Smooth muscle cell of the brain vasculature (primary cell): Measurements from ENCODE around the gene OR1I1.

Source experiments
- DNase-seq: peaks from one replicate; pipeline ENCODE4 v3.0.0-alpha.2; 2012; ENCODE audit warnings: low read depth, low spot score

OR1I1 gene

DNA sequence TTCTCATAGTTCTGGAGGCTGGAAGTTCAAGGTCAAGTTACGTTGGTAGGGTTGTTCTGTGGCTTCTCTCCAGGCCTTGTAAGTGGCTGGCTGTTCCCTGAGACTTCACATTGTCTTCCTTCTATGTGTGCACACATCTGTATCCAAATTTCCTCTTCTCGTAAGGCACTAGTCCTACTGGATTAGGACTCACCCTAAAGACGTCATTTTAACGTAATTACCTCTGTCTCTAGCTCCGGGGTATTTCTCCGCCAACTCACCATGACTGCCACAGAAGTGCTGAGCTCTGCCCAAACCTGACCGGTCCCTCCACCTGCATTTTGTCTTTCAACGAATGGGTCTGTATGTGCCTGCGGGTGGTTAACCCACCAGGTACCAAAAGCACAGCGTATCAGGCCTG is 16.4 kb downstream of the OR1I1 start:
- no peak for DNase-seq

DNA sequence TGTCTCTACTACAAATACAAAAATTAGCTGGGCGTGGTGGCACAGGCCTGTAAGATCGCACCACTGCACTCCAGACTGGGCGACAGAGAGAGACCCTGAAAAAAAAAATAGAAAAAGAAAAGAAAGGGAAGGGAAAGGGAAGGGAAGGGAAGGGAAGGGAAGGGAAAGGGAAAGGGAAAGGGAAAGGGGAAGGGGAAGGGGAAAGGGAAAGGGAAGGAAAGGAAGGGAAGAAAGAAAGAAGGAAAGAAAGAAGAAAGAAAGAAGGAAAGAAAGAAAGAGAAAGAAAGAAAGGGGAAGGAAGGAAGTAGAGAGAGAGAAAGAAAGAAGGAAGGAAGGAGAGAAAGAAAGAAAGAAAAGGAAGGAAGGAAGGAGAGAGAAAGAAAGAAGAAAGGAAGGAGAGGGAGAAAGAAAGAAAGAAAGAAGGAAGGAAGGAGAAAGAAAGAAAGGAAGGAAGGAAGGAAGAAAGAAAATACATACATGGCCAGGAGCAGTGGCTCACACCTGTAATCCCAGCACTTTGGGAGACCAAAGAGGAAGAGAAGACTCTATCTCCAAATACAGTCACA is 17.1 kb downstream of the OR1I1 start:
- DNase-seq = no peak

DNA sequence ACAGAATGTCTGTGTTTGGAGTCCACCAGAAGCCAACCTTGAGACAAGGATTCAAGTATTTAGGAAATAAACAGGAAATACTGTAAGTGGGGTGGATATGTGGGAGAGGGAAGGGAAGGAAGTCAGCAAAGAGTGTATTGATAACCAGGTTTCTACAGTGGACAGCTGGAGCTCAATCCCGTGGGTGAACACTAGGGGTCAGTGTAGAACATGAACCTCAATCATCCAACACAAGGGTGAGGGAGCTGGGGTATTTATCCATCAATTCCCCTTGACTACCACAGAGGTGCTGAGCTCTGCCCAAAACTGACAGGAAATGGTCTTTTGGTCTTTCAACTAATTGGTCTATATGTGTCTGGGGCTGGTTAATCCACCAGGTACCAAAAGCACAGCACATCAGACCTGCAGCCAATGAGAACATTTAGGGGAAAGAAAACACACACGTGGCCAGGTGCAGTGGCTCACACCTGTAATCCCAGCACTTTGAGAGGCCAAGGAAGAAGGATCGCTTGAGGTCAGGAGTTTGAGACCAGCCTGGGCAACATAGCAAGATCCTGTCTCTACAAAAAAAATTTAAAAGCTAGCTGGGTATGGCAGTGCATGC is 19.6 kb downstream of the OR1I1 start:
- no peak for DNase-seq

DNA sequence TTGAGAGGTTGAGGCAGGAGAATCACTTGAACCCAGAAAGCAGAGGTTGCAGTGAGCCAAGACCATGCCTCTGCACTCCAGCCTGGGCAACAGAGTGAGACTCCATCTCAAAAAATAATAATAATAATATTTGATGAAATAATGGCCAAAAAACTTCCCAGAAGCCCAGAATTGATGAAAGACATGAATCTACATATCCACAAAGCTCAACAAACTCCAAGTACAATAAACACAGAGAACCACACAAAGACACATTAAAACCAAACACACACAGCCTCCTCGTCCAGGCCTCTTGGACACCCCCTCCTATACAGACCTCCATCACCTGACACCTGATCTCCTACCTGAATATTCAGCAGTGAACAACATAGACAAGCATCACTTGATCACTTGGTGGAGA is 22.0 kb downstream of the OR1I1 start:
- DNase-seq = no peak

DNA sequence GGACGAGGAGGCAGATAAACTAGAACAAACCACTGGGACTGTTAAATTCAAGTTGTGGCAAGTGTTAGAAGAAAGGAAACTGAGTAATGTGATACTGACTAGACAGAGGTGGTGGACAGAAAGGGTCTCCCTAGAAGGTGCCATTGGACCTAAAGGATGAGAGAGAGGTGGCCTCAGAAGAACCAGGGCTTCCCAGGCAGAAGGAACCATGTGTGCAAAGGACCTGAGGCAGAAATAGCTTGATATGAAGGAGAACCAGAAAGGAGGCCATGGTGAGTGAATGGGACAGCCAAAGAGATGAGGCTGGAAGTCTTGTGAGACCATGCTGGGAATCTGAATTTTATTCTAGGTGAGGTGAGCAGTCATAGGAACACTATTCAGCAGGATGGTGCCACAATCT is 22.4 kb downstream of the OR1I1 start:
- DNase-seq = no peak

DNA sequence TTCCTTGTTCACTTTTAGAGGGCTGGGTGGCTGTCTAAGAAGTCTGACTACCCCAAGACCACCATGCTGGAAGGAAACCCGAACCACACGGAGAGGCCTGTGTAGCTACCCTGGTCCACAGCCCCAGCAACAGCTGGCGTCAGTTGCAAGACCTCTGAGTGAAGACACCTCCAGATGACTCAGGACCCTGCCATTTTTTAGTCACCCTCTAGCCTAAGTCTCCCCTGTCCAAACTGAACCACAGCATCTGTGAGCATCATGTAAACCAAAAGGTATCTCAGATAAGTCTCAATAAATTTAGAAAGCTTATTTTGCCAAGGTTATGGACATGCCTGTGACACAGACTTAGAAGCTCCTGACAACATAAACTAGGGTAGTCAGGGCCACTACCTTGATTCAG is 23.0 kb downstream of the OR1I1 start:
- no peak for DNase-seq

DNA sequence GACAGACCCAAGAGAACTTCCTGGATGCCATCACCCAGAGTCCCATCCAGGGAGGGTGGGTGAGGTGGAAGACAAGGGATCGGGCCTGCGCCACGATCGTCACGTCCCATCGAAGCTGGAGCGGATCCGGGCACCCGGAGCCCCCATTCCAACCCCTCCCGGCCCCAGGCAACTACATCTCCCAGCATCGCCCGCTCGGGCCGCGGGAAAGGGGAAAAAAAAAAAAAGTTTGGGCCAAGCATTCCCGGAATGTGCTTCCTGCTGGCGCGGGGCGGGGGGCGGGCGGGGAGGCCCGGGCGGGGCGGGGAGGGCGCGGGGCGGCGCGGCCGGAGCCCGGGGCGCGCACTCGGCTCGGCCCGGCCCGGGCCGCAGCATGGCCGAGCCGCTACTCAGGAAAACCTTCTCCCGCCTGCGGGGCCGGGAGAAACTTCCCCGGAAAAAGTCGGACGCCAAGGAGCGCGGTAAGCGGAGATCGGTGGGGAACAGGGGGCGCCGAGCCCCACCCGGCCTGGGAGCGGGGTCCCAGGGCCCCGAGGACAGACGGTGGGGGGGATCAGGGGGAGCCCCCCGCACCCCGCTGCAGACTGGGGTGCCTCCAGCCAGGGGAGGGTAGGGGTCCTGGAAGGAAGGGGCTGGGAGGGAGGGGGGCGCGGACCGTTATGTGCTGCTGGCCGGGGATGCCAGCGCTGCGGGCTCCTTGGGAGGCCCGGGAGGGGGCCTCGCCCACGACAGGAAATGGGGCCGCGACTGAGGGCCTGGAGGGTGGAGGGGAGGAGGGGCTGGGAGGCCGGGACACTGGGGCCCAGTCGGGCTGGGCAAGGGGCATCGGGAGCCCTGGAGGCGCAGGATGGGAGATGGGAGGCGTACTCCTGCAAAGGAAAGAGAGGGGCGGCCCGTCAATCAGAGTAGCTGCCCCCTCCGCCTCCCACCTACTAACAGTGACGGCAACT is 25.3 kb downstream of the OR1I1 start, which contains the start of gene SYDE1:
SYDE1 (plus strand) TSS at position 341 of the 950 bp plus-strand sequence; CDS start at position 374, 33 bp downstream.
- no peak for DNase-seq

DNA sequence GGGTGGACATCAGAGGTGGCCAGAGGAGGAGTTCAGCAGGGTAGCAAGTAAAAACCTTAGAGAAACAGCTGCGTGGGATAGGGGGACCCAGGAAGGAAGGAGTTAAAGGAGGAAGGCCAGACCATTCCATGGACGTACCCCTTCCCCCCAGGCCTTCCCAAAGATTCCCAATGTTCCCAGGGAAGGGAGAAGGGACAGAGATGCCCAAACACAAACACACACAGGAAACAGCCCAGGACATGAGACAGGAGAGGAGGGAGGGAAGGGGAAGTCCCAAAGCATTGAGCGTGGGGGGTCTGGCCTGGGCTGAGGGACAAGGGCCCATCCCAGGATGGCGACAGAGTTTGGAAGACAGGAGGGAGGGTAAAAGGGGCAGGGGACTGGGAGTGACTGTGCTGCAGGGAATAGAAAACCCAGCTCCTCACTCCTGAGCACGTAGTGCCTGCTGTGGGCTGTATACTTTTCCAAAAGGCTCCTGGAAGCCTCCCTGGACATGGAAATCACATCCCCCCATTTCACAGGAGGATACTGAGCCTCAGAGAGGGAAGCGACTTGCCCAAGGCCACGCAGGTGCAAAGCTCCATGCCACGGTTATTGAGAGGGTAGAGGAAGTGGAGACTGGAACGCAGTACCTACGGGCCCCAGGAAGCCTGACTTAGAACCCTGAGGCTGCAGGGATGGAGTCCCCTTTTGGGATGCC is 26.3 kb downstream of the OR1I1 start:
- no peak for DNase-seq

DNA sequence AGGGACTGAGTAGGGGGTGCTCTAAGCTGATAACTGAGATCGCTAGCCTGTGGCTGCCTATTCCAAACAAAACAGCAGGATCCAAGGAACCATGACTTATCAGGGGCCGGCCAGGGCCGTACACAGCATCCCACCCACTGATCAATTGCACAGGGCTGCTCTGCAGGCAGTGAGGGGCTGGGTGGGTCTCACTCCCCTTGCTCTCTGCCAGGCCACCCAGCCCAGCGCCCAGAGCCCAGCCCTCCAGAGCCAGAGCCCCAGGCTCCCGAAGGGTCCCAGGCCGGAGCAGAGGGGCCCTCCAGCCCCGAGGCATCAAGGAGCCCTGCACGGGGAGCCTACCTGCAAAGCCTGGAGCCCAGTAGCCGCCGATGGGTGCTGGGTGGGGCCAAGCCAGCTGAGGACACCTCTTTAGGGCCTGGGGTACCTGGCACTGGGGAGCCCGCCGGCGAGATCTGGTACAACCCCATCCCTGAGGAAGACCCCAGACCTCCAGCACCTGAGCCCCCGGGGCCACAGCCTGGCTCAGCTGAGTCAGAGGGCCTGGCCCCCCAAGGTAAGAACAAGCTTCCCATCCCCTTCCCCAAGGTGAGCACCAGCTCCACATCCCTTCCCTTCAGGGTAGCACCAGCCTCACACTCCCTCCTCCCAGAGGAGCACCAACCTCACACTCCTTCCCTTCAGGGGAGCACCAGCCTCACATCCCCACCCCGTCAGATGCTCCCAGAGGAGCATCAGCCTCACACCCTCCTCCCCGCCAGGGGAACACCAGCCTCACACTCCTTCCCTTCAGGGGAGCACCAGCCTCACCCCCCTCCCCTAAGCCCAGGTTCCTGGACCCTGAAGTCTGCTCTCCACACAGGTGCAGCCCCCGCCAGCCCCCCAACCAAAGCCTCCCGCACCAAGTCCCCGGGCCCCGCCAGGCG is 27.1 kb downstream of the OR1I1 start:
- no peak for DNase-seq

DNA sequence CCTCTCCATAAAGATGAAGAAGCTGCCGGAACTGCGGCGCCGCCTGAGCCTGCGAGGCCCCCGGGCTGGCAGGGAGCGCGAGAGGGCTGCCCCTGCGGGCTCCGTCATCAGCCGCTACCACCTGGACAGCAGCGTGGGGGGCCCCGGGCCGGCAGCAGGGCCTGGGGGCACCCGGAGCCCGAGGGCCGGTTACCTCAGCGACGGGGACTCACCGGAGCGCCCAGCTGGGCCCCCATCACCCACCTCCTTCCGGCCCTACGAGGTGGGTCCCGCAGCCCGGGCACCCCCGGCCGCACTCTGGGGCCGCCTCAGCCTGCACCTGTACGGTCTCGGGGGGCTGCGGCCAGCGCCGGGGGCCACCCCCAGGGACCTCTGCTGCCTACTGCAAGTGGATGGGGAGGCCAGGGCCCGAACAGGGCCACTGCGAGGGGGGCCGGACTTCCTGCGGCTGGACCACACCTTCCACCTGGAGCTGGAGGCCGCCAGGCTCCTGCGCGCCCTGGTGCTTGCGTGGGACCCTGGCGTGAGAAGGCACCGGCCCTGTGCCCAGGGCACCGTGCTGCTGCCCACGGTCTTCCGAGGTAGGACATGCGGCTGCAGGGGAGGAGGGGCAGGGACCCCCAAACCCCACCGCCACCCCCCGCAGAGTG is 27.9 kb downstream of the OR1I1 start:
- DNase-seq = no peak

DNA sequence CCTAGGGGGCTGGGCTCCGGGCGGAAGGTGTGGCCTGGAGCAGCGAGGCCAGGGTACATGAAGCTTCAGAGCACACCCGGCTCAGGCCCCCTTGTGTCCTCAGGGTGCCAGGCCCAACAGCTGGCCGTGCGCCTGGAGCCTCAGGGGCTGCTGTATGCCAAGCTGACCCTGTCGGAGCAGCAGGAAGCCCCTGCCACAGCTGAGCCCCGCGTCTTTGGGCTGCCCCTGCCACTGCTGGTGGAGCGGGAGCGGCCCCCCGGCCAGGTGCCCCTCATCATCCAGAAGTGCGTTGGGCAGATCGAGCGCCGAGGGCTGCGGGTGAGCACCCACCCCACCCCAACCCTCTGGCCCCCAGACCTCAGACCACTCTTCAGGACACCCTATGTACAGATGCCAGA is 28.4 kb downstream of the OR1I1 start:
- DNase-seq = no peak

DNA sequence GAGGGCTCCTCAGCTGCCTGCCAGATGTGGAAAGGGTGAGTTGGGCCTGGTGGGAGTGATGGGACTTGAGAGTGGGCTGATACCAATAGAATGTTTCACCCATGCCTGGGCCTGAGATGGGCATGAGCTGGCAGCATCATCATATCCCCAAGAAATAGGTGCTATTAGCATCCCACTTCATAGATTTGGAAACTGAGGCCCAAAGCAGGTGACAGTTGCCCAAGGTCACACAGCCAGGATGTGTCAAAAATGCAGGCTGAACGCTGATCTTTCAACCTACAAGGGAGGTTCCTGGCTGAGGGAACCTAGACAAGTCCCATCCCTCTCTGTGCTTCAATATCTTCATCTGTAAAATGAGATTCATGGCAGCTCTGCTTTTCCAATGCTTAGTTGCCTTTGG is 29.7 kb downstream of the OR1I1 start:
- DNase-seq = no peak

DNA sequence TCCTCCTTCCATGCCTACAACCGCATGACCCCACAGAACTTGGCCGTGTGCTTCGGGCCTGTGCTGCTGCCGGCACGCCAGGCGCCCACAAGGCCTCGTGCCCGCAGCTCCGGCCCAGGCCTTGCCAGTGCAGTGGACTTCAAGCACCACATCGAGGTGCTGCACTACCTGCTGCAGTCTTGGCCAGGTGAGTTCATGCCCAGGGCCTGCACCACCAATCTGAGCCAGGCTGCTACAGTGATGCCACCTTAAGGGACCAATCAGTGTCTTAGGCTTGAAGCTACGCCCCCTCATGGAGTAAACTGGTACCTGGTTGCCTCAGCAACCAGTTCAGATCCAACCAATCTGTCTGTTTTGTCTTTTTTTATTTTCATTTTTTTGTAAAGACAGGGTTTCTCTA is 30.4 kb downstream of the OR1I1 start:
- DNase-seq = no peak

DNA sequence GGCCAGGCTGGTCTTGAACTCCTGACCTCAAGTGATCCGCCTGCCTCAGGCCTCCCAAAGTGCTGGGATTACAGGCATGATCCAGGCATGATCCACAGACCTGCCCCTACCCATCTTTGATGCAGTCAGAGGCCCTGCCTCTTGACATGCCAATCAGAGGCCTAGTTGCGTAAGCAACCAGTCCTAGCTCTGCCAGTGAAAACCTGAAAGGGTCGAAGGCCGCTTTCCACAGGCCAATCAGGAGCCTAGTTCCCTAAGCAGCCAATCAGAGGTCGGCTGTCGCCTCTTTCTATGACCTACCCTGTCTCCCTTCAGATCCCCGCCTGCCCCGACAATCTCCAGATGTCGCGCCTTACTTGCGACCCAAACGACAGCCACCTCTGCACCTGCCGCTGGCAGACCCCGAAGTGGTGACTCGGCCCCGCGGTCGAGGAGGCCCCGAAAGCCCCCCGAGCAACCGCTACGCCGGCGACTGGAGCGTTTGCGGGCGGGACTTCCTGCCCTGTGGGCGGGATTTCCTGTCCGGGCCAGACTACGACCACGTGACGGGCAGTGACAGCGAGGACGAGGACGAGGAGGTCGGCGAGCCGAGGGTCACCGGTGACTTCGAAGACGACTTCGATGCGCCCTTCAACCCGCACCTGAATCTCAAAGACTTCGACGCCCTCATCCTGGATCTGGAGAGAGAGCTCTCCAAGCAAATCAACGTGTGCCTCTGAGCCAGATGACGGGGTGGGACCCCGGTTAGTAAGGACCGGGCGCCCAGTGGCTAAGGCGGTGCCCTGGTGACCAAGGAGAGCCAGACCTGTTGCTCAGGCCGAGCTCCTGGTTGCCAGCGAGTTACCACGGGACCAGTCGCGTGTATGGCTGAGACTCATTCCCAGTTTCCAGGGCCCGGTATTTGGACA is 31.5 kb downstream of the OR1I1 start:
- DNase-seq = no peak

DNA sequence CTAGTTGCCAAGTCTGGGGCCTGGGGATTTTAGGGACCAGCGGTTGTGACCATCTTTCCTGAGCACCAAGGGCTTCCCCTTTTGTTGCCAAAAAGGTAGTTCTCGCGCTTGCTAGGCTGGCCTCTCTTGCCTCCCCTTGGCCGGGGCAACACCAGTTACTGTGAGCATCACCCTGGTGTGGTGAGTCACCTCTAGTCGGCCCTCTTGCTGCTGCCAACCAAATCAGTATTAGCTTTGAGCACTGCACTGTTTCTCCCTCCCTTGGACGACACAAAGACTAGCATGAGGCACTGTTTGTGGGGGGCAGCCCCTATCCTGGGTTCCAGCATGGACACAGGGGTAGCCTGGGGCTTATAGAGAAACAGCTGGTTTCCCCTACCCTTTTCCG is 32.1 kb downstream of the OR1I1 start:
- no peak for DNase-seq

DNA sequence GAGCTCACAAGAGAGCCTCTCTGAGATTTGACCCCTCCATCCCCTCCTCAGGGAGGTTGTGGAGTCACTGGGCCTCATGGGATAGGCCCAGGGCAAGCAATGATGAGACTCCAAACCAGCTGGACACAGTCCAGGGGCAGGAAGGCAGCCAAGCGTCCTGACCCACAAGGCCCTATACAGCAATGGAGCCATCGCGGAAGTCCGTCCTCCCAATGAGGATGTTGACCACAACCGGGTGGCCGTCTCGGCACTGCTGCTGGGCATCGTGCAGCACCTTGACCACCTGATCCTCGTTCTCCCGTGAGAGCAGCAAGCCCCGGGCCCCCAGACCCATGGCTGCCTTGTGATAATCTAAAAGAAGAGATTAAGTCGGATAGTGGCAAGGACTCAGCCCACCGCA is 33.1 kb downstream of the OR1I1 start:
- no peak for DNase-seq

DNA sequence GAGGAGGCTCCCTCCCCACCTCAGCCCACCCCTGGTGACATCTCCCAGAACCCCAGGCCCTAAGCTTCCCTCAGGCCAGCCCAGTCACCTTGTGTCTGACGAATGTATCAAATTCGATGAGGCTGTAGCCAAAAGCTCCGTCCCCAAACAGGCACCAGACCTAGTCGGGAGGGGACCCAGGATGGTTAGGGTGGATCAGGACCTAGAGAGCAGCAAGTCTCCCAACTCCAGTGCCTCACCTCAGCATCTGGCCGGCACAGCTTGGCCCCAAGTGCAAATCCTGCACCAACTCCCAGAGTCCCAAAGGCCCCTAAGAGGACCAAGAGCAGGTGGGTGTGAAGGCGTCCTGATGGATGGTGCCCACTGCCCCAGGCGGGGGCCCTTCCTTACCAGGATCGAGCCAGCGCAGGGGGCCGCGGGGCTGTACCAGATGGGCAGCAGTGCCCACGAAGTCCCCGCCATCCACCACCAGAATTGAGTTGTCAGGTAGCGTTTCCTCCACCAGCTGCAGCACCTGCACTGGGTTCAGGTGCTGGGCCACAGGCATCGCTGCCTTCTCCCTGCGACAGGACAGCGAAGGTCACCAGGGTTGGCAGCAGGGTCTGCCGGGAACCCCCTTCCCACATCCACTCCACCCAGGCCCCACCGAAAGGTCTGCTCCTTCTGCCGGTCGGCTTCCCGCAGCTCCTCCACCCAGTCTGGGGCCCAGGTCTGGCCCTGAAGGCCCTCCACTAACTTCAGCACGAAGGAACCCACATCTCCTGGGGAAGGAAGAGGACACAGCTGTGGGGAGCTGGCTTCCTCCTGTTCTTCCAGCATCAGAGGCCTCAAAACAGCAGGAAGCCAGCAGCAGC is 34.0 kb downstream of the OR1I1 start:
- DNase-seq = no peak

DNA sequence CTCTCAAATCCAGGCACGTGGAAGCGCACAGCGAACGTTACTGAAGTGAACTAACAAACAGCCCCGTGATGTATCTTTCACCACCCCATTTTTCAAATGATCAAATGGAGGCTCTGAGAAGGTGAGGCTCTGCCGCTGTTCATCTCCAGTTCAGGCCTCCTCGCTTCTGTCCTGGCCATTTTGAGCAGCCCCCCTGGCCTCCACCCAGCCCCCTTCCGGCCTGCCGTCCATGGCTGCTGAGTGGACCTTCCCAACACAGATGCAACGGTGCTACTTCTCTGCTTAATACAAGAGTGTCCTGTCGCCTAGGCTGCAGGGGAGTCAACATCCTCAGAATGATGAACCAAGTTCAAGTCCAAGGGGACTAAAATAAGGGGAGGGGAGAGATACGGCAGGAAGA is 34.8 kb downstream of the OR1I1 start:
- no peak for DNase-seq

DNA sequence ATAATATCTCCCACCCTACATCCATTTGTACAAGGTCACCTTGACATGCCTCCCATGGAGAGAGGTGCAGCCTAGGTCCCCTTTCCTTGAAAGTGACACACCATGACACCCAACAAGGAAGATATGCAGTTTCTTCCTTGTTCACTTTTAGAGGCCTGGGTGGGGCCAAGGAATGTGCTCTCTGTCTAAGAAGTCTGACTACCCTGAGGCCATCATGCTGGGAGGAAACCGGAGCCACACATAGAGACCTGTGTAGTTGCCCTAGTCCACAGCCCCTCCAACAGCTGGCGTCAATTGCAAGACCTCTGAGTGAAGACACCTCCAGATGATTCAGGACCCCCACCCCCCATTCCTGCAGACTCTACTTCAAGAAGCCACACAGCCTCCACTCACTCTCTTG is 36.2 kb downstream of the OR1I1 start:
- no peak for DNase-seq
